HepG2 (cell line): Measurements from ENCODE around the gene BIRC6. TPM values are rescaled to one million over a fixed set of nuclear protein-coding genes. Genes with fewer than 3 reads are reported as not detected.

Source experiments
- ATAC-seq: fragments of 200-7000 bp; cut with Tn5 transposase; 3 replicates; pipeline ENCODE4 v1.9.1; 2020; ENCODE audit warnings: mild to moderate bottlenecking, moderate library complexity
- BruUV-seq: library from RNA; stranded (reverse); fragments of 400-500 nt; replicated peaks from 2 replicates; lab custom pipeline; 2021; lab: Mats Ljungman, UMichigan
- CTCF ChIA-PET: fragments of 300-600 bp; formaldehyde crosslinking; extraction: SDS; loops from one replicate; lab custom pipeline; 2021; ENCODE audit warnings: low total read pairs, inconsistent platforms, low intra/inter-chr PET ratio; lab: Yijun Ruan, JAX
- POLR2A ChIA-PET: fragments of 350-600 bp; sonication (Branson Sonifier 250); formaldehyde crosslinking; loops from one replicate; lab custom pipeline; 2020; ENCODE audit warnings: antibody characterized with exemption, inconsistent platforms; lab: Yijun Ruan, JAX
- DNase-seq: peaks from one replicate; pipeline ENCODE4 v3.0.0-alpha.2; 2015; ENCODE audit warnings: low spot score
- FAIRE-seq: peaks from 3 replicates; lab custom pipeline; 2011; peaks lifted over from hg19 to GRCh38; lab: Jason Lieb, UNC
- H2AFZ ChIP-seq: one replicate; pipeline ENCODE4 v1.6.1; 2011; ENCODE audit warnings: low read length, inconsistent platforms
- H3K27ac ChIP-seq: fragments of 300-600 bp; 3 replicates; pipeline ENCODE4 v1.8.0; 2011; ENCODE audit warnings: mixed run types, mild to moderate bottlenecking, mixed read lengths, low read length, inconsistent platforms; ENCODE audit not compliant: insufficient read depth; ENCODE audit errors: extremely low read length
- H3K27me3 ChIP-seq, 2 experiments: fragments of 200-600 bp in 1 of 2; 2 replicates in 1 of 2; 3 replicates in 1 of 2; pipeline versions ENCODE4 v1.6.0 to v1.8.0; 2011; ENCODE audit warnings: low read length in 2 of 2, mild to moderate bottlenecking in 2 of 2, moderate library complexity in 2 of 2, inconsistent platforms in 1 of 2; ENCODE audit not compliant: insufficient read depth in 2 of 2, control insufficient read depth in 1 of 2
- H3K36me3 ChIP-seq, 2 experiments: fragments of 200-600 bp in 1 of 2; replicated peaks in 1 of 2; 2 replicates in 1 of 2; 3 replicates in 1 of 2; pipeline versions ENCODE4 v1.5.1 to v1.8.0; 2011; ENCODE audit warnings: low read length in 2 of 2, inconsistent platforms in 1 of 2; ENCODE audit not compliant: insufficient read depth in 2 of 2, control insufficient read depth in 1 of 2
- H3K4me1 ChIP-seq: 2 replicates; pipeline ENCODE4 v1.5.1; 2012; ENCODE audit warnings: low read length, inconsistent platforms; ENCODE audit not compliant: insufficient read depth
- H3K4me2 ChIP-seq: 2 replicates; pipeline ENCODE4 v1.6.0; 2011; ENCODE audit warnings: low read depth, low read length, inconsistent platforms
- H3K4me3 ChIP-seq, 3 experiments: fragments of 200-600 bp in 1 of 3; sonication (generic), shearing (Covaris generic) in 1 of 3; replicated peaks in 1 of 3; 2 replicates each; pipeline ENCODE4 v1.5.1; 2011 to 2016; ENCODE audit warnings: low read length in 3 of 3, inconsistent platforms in 2 of 3, low read depth in 2 of 3, mild to moderate bottlenecking in 2 of 3, control low read depth in 1 of 3, mixed read lengths in 1 of 3; ENCODE audit not compliant: insufficient read depth in 1 of 3
- H3K79me2 ChIP-seq: one replicate; pipeline ENCODE4 v1.6.1; 2011; ENCODE audit warnings: low read length, inconsistent platforms; ENCODE audit not compliant: insufficient read depth
- H3K9ac ChIP-seq: 2 replicates; pipeline ENCODE4 v1.6.0; 2011; ENCODE audit warnings: mild to moderate bottlenecking, low read depth, low read length, inconsistent platforms; ENCODE audit not compliant: insufficient read depth
- H3K9me3 ChIP-seq: 2 replicates; pipeline ENCODE4 v1.5.1; 2012; ENCODE audit warnings: mild to moderate bottlenecking, low read length
- H4K20me1 ChIP-seq: 2 replicates; pipeline ENCODE4 v1.6.0; 2011; ENCODE audit warnings: inconsistent platforms, mild to moderate bottlenecking, low read length, moderate library complexity; ENCODE audit not compliant: insufficient read depth
- ARNT2 ChIP-seq: sonication (generic); formaldehyde crosslinking; IDR thresholded peaks from 2 replicates; pipeline ENCODE4 v1.8.0; 2022; ENCODE audit warnings: mild to moderate bottlenecking, low read depth, missing genetic modification reagents, moderate library complexity
- CEBPB ChIP-seq: IDR thresholded peaks from 2 replicates; pipeline ENCODE4 v1.6.1; 2011; ENCODE audit warnings: low read depth, low read length, improper control_type of control experiment, borderline replicate concordance
- CEBPG ChIP-seq: IDR thresholded peaks from 2 replicates; pipeline ENCODE4 v1.6.1; 2016
- FOXJ3 ChIP-seq: sonication (generic); formaldehyde crosslinking; IDR thresholded peaks from 2 replicates; pipeline ENCODE4 v1.4.0; 2020; ENCODE audit warnings: missing genetic modification reagents, mild to moderate bottlenecking, borderline replicate concordance
- HMG20B ChIP-seq: conservative IDR thresholded peaks from 2 replicates; pipeline ENCODE4 v1.6.1; 2016; ENCODE audit warnings: missing genetic modification reagents, missing compliant biosample characterization
- KMT2A ChIP-seq: sonication (generic); formaldehyde crosslinking; IDR thresholded peaks from 2 replicates; pipeline ENCODE4 v1.4.0; 2020; ENCODE audit warnings: missing genetic modification reagents
- MAZ ChIP-seq, 2 experiments: sonication (generic) in 1 of 2; formaldehyde crosslinking in 1 of 2; IDR thresholded peaks; 2 replicates each; pipeline versions ENCODE4 v1.5.0 to v1.6.1; 2012 to 2020; ENCODE audit warnings: low read depth in 2 of 2, mild to moderate bottlenecking in 2 of 2, borderline replicate concordance in 1 of 2, improper control_type of control experiment in 1 of 2, low read length in 1 of 2, missing genetic modification reagents in 1 of 2, moderate library complexity in 1 of 2
- ONECUT2 ChIP-seq: sonication (generic); formaldehyde crosslinking; IDR thresholded peaks from 2 replicates; pipeline ENCODE4 v1.4.0; 2020; ENCODE audit warnings: missing genetic modification reagents
- SMAD1 ChIP-seq: sonication (generic); formaldehyde crosslinking; IDR thresholded peaks from 2 replicates; pipeline ENCODE4 v1.4.0; 2020; ENCODE audit warnings: missing genetic modification reagents, low read depth, mild to moderate bottlenecking, borderline replicate concordance
- ZIK1 ChIP-seq: sonication (generic); formaldehyde crosslinking; IDR thresholded peaks from 2 replicates; pipeline ENCODE4 v1.5.0; 2020; ENCODE audit warnings: mild to moderate bottlenecking, low read depth, missing genetic modification reagents, borderline replicate concordance
- ZNF530 ChIP-seq: sonication (generic); formaldehyde crosslinking; IDR thresholded peaks from 2 replicates; pipeline ENCODE4 v1.5.0; 2020; ENCODE audit warnings: low read depth, mild to moderate bottlenecking, missing genetic modification reagents
- ZNF703 ChIP-seq: sonication (generic); formaldehyde crosslinking; IDR thresholded peaks from 2 replicates; pipeline ENCODE4 v1.5.1; 2020; ENCODE audit warnings: missing genetic modification reagents, mild to moderate bottlenecking, moderate library complexity, borderline replicate concordance
- ZNF768 ChIP-seq: sonication (generic); formaldehyde crosslinking; IDR thresholded peaks from 2 replicates; pipeline ENCODE4 v1.4.0; 2020; ENCODE audit warnings: missing genetic modification reagents
- WGBS: methylation state at CpG from one replicate; pipeline ENCODE4 v1.1.6; 2017; ENCODE audit warnings: low lambda C conversion rate; 5-methylcytosine and 5-hydroxymethylcytosine counted together
- in situ Hi-C: cut with HindIII; loops from 2 replicates; pipeline ENCODE4 v1.10.0; 2017; ENCODE audit warnings: low pct_unique_long_range_greater_than_20kb; ENCODE audit not compliant: extremely low pct_ligation_motif_present
- intact Hi-C: fragments of 100-400 bp; cut with micrococcal nuclease; formaldehyde crosslinking; loops from one replicate; pipeline ENCODE4 v1.10.0; 2022; ENCODE audit not compliant: unreplicated experiment
- polyA plus RNA-seq, 8 experiments: library from polyadenylated mRNA; depleted of rRNA in 3 of 8; stranded (reverse) in 7 of 8; unstranded in 1 of 8; fragments of >200 nt; fragmentation: Illumina TruSeq in 4 of 8; extraction: Trizol in 4 of 8; gene quantifications; 2 replicates each; pipeline versions ENCODE4 v1.2.1 to v1.2.3, GENCODE V29; 2011 to 2016; ENCODE audit warnings: low read depth in 4 of 8, missing spikeins in 1 of 8, mixed read lengths in 1 of 8; ENCODE audit not compliant: insufficient read depth in 1 of 8
- total RNA-seq, 5 experiments: library from RNA; depleted of rRNA; stranded (reverse); fragments of >200 nt; fragmentation: Illumina TruSeq; extraction: Trizol; gene quantifications; 2 replicates each; pipeline ENCODE4 v1.2.3, GENCODE V29; 2016; ENCODE audit warnings: low read depth in 1 of 5
- TF ChIP-seq, protein P1 (sequence below): sonication (generic); formaldehyde crosslinking; IDR thresholded peaks from 2 replicates; pipeline ENCODE4 v1.4.0; 2020; ENCODE audit warnings: mild to moderate bottlenecking, missing genetic modification reagents
- TF ChIP-seq, protein P2 (sequence below): sonication (generic); formaldehyde crosslinking; IDR thresholded peaks from 2 replicates; pipeline ENCODE4 v1.8.0; 2022; ENCODE audit warnings: mild to moderate bottlenecking, missing genetic modification reagents, moderate library complexity
- TF ChIP-seq, protein P3 (sequence below), 2 experiments: fragments of 450-650 bp in 1 of 2; sonication (generic) in 1 of 2; formaldehyde crosslinking; IDR thresholded peaks; 2 replicates each; pipeline versions ENCODE4 v1.5.0 to v1.8.0; 2020 to 2022; ENCODE audit warnings: mild to moderate bottlenecking in 1 of 2, missing genetic modification reagents in 1 of 2
- TF ChIP-seq, protein P4 (sequence below), 2 experiments: IDR thresholded peaks; 2 replicates each; pipeline ENCODE4 v1.6.1; 2011 to 2012; ENCODE audit warnings: low read length in 2 of 2, borderline replicate concordance in 1 of 2, low read depth in 1 of 2, mild to moderate bottlenecking in 1 of 2, moderate library complexity in 1 of 2

BIRC6 gene
- total and polyA plus RNA-seq, 2 of the 13 experiments (the other 11 are each of a cell fraction or from before 2014, with no cell fraction given) = 65.6 to 120 TPM

GRCh38 chr2:32647180-32647651 lies 290.4 kb downstream of the BIRC6 start (continued):
- TF ChIP-seq ZIK1 = no peak
- TF ChIP-seq CEBPB = peak; percentile 54; the same call in 1 of the 2 replicates
- no peak for TF ChIP-seq KMT2A (CRISPR knock-in tag)
- peak; percentile 16; the same call in 1 of the 2 replicates for TF ChIP-seq CEBPG (CRISPR knock-in tag)
- TF ChIP-seq FOXJ3 = no peak

GRCh38 chr2:32652555-32653209 lies 295.9 kb downstream of the BIRC6 start:
- H3K4me2 ChIP-seq = no peak overlapping the region
- 96% methylated on average over 7 of the region's 7 CpGs for WGBS
- POLR2A ChIA-PET = no interaction called here
- H3K9me3 ChIP-seq = no peaks in the 10 kb centered on the region
- no peak overlapping the region for H2AFZ ChIP-seq
- DNase-seq (no peak), FAIRE-seq (no peak), ATAC-seq (no peak)
- H3K79me2 ChIP-seq = no peaks in the 10 kb centered on the region
- CTCF ChIA-PET = no interaction called here
- H3K4me3 ChIP-seq = no peak overlapping the region
- no peaks in the 10 kb centered on the region for H4K20me1 ChIP-seq
- in situ Hi-C loops (no loop called here), intact Hi-C loops (no loop called here)
- BruUV-seq = no TSS peak
- no peak overlapping the region for H3K27ac ChIP-seq
- H3K4me1 ChIP-seq = no peaks in the 10 kb centered on the region
- no peak overlapping the region for H3K9ac ChIP-seq
- H3K27me3 ChIP-seq = no peaks in the 10 kb centered on the region
- H3K36me3 ChIP-seq = peaks cover 5 to 52% of the 10 kb centered on the region in 2 experiments
- no peak for TF ChIP-seq ZNF768 (CRISPR knock-in tag)
- TF ChIP-seq, protein P1, sequence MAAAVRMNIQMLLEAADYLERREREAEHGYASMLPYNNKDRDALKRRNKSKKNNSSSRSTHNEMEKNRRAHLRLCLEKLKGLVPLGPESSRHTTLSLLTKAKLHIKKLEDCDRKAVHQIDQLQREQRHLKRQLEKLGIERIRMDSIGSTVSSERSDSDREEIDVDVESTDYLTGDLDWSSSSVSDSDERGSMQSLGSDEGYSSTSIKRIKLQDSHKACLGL (CRISPR knock-in tag) = no peak
- no peak for TF ChIP-seq ZNF530
- TF ChIP-seq, protein P2, sequence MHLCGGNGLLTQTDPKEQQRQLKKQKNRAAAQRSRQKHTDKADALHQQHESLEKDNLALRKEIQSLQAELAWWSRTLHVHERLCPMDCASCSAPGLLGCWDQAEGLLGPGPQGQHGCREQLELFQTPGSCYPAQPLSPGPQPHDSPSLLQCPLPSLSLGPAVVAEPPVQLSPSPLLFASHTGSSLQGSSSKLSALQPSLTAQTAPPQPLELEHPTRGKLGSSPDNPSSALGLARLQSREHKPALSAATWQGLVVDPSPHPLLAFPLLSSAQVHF (CRISPR knock-in tag) = no peak
- TF ChIP-seq MAZ (IDR thresholded peaks at IDR 0.05; ENCODE audit: borderline replicate concordance, low read depth, low read length) = no peak
- no peak for TF ChIP-seq MAZ (CRISPR knock-in tag; IDR thresholded peaks at IDR 0.05; ENCODE audit: low read depth)
- TF ChIP-seq SMAD1 (CRISPR knock-in tag) = no peak
- TF ChIP-seq, protein P3, sequence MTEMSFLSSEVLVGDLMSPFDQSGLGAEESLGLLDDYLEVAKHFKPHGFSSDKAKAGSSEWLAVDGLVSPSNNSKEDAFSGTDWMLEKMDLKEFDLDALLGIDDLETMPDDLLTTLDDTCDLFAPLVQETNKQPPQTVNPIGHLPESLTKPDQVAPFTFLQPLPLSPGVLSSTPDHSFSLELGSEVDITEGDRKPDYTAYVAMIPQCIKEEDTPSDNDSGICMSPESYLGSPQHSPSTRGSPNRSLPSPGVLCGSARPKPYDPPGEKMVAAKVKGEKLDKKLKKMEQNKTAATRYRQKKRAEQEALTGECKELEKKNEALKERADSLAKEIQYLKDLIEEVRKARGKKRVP (CRISPR knock-in tag; IDR thresholded peaks at IDR 0.05) = no peak
- TF ChIP-seq HMG20B (CRISPR knock-in tag) = no peak
- TF ChIP-seq ARNT2 = no peak
- TF ChIP-seq ONECUT2 (CRISPR knock-in tag) = no peak
- TF ChIP-seq ZNF703 (CRISPR knock-in tag) = no peak
- TF ChIP-seq, protein P4, sequence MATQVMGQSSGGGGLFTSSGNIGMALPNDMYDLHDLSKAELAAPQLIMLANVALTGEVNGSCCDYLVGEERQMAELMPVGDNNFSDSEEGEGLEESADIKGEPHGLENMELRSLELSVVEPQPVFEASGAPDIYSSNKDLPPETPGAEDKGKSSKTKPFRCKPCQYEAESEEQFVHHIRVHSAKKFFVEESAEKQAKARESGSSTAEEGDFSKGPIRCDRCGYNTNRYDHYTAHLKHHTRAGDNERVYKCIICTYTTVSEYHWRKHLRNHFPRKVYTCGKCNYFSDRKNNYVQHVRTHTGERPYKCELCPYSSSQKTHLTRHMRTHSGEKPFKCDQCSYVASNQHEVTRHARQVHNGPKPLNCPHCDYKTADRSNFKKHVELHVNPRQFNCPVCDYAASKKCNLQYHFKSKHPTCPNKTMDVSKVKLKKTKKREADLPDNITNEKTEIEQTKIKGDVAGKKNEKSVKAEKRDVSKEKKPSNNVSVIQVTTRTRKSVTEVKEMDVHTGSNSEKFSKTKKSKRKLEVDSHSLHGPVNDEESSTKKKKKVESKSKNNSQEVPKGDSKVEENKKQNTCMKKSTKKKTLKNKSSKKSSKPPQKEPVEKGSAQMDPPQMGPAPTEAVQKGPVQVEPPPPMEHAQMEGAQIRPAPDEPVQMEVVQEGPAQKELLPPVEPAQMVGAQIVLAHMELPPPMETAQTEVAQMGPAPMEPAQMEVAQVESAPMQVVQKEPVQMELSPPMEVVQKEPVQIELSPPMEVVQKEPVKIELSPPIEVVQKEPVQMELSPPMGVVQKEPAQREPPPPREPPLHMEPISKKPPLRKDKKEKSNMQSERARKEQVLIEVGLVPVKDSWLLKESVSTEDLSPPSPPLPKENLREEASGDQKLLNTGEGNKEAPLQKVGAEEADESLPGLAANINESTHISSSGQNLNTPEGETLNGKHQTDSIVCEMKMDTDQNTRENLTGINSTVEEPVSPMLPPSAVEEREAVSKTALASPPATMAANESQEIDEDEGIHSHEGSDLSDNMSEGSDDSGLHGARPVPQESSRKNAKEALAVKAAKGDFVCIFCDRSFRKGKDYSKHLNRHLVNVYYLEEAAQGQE (IDR thresholded peaks at IDR 0.05; ENCODE audit: borderline replicate concordance in 1 of 2, low read depth in 1 of 2, low read length in 2 of 2) = no peak
